Motor neuron (in vitro differentiated cells): ENCODE results near the gene AGBL3. TPM values are rescaled to one million over a fixed set of nuclear protein-coding genes. Genes with fewer than 3 reads are reported as not detected.

Experiments used
- ATAC-seq, 8 experiments: fragments of 200-7000 bp; cut with Tn5 transposase; replicated peaks in 6 of 8; 2 replicates each; pipeline ENCODE4 v1.8.0; 2021; ENCODE audit warnings: mild to moderate bottlenecking in 8 of 8, moderate library complexity in 8 of 8
- H3K27ac ChIP-seq, 2 donors: fragments of 250-450 bp; sonication (Bioruptor Pico); 2 replicates each; pipeline ENCODE4 v1.9.0; 2021; ENCODE audit warnings: antibody characterized with exemption in 2 of 2, mild to moderate bottlenecking in 2 of 2, moderate library complexity in 1 of 2
- H3K4me1 ChIP-seq, 2 donors: fragments of 250-450 bp; sonication (Bioruptor Pico); replicated peaks in 1 of 2; 2 replicates each; pipeline ENCODE4 v1.6.1; 2021; ENCODE audit warnings: antibody characterized with exemption in 2 of 2, mild to moderate bottlenecking in 2 of 2, moderate library complexity in 1 of 2
- H3K4me3 ChIP-seq, 5 donors: fragments of 250-450 bp; sonication (Bioruptor Pico); 2 replicates each; pipeline ENCODE4 v1.9.0; 2021; ENCODE audit warnings: antibody characterized with exemption in 5 of 5, mild to moderate bottlenecking in 5 of 5, moderate library complexity in 4 of 5
- WGBS, 10 experiments: fragments of 450-650 bp; shearing (Covaris generic); methylation state at CpG; one replicate each; pipeline ENCODE4 v1.0.0; 2022; 5-methylcytosine and 5-hydroxymethylcytosine counted together
- in situ Hi-C, 9 experiments: fragments of 400-800 bp; cut with MboI; loops; one replicate each; pipeline ENCODE4 v1.15.0; 2021; ENCODE audit warnings: low sequenced_read_pairs in 9 of 9, low pct_unique_long_range_greater_than_20kb in 2 of 9; ENCODE audit not compliant: unreplicated experiment in 9 of 9
- total RNA-seq, 8 experiments: library from RNA; unstranded; fragments of 300-600 nt; gene quantifications; 2 replicates each; pipeline versions ENCODE4 v1.2.3 to v1.2.4, GENCODE V29; 2022

Gene AGBL3
- total RNA-seq, 8 experiments from 2014 or later = 0.97 to 6.6 (median 2.0) TPM

- WGBS, 10 experiments = 3 to 97% (median 68%) methylated on average over 1 to 6 of the region's 6 CpGs
- peak in 3 of 8 experiments; percentile 45 to 55 (median 53) for ATAC-seq
- Histone ChIP-seq H3K27ac (no peak overlapping the region), H3K4me3 (no peak overlapping the region), H3K4me1 (no peaks in the 10 kb centered on the region)
- in situ Hi-C loops = no loop called here
Measured at GRCh38 chr7:135147341-135147898, 161.1 kb downstream of the AGBL3 start.

DNA sequence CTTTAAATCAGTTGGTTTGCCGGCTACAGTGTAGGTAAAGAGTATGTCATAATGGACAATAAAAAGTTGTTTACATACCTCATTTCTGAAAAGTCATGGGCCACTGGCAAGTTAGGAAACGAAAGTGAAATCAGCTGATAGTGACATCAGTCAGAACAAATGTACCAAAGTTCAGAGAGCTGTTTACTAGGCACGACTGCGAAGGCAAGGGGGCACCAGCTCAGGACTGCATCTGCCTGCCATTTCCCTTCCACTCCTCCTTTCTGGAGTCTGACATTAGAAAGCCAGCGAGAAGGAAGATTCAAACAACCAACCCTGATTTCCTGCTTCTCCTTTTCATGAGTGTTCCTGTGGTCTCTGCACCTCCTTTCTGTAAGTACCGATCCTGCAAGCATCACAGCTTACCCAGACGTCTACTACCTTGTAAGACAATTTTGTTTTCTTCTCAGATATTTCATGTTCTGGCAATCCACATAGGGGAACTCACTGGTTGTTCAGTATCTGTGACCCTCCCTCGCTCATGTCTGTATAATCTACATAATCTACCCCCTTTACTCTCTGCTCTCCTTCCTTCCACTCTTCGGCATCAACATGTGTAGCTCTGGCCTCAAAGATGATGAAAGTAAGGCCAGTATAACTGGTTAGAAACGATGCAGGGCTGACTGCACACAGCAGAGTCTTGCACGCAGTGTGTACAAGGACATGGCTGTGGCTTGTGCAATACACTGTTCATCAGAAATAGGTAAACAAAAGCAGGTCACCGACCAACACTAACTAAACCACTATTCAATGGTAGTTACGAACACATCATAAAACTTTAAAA, 161.8 kb downstream of the AGBL3 start, which contains the start of gene TMEM140:
Gene TMEM140 (plus strand): TSS at position 174 of the 823 bp plus-strand sequence. CDS start 16,370 bp downstream, outside the sequence.
- Histone ChIP-seq H3K27ac (no peak within 1 kb of the TSS), H3K4me3 (no peak within 1 kb of the TSS), H3K4me1 (no peaks in the 10 kb centered on the region)
- peak in 3 of 8 experiments; percentile 82 to 87 (median 84) for ATAC-seq
- in situ Hi-C loops = no loop called here
- 5 to 100% (median 90%) methylated on average over 3 to 12 of the region's 13 CpGs for WGBS, 10 experiments

DNA sequence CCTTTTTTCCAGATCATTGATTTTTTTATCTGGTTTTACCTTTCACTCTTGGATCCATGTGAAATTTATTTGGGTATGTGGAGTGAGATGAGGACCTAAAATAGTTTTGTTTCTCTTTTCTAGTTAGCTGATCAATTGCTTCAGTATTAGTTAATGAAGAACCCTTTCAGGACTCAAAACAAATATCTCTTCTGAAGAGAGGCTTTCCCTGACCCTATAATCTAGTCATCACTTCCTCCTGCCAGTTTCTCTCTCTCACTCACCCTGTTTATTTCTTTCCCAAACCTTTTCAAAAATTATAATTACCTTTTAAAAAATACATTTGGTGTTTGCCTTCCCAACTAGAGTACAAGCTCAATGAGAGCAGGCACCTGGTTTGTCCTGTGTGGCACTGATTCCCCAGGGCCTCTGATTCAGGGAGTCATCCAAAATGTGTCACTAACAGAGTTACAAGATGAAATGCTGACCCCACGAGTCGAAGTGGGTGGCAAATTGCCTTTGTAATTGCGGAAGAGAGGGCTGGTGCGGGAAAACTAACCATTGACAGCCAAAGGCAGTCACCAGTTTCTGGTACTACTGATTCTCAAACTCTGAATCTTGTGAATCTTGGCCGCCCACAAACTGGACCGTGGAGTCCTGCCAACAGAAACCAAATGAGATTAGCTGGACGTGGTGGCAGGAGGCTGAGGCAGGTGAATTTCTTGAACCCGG, 163.9 kb downstream of the AGBL3 start:
- no peak overlapping the region for H3K4me3 ChIP-seq
- no peak for ATAC-seq
- H3K27ac ChIP-seq = no peak overlapping the region
- WGBS, 10 experiments = 38 to 100% (median 68%) methylated on average over 2 to 8 of the region's 8 CpGs
- in situ Hi-C loops = loop anchor here in 2 of 9 experiments (25.0 kb wide), 2 partner anchors 163 to 188 kb away; partner anchors contain the start of gene AGBL3 (in 1 of the 2)
- H3K4me1 ChIP-seq = no peaks in the 10 kb centered on the region

DNA sequence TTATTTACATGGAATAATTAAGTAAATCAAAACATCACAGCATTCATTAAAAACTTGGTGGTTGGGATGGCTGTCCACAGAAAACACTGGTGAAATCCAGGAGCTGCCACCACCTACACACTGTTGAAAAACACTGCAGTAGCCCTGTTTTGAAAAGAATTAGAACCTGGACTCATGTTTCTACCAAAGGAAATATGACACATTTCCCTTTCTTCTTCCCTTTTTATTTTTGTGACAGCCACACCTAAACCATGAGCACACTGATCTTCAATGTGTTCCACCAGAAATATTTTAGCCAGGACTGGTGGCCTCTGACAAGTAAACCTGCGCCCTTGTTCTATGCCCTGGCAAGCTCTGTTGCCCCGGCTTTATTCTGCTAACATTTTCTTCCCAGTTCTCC, 164.8 kb downstream of the AGBL3 start:
- no peak for ATAC-seq
- in situ Hi-C loops = loop anchor here in 2 of 9 experiments (25.0 kb wide), 2 partner anchors 164 to 189 kb away; partner anchors contain the start of gene AGBL3 (in 1 of the 2)
- H3K4me3 ChIP-seq = no peak overlapping the region
- H3K4me1 ChIP-seq = no peaks in the 10 kb centered on the region
- no peak overlapping the region for H3K27ac ChIP-seq
- WGBS, 10 experiments = 46 to 100% (median 100%) methylated on average over 1 to 2 of the region's 2 CpGs; no CpG with 5 or more reads in 3 of the 10 experiments

DNA sequence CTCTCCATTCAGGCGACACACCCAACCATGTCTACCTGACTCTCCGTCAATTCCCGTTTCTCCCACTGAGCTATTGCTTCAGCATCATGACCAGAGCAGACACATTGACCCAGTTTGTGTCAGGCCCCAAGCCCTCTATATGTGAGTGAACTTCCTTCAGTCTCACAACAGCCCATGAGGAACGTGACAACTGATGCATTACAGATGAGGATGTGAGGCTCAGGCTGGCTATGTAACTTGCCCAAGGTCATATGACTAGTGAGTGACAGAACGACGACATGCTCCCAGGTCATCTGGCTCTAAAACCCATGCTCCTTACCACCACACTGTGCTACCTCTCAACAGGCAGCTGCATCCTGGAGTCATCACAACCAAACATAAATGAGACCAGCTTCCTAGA, 165.2 kb downstream of the AGBL3 start:
- no peak overlapping the region for H3K27ac ChIP-seq
- H3K4me1 ChIP-seq = no peaks in the 10 kb centered on the region
- no peak for ATAC-seq
- H3K4me3 ChIP-seq = no peak overlapping the region
- 19 to 83% (median 75%) methylated on average over 3 to 6 of the region's 6 CpGs; no CpG with 5 or more reads in 2 of the 10 experiments for WGBS, 10 experiments
- in situ Hi-C loops = loop anchor here in 2 of 9 experiments (25.0 kb wide), 2 partner anchors 164 to 189 kb away; partner anchors contain the start of gene AGBL3 (in 1 of the 2)

DNA sequence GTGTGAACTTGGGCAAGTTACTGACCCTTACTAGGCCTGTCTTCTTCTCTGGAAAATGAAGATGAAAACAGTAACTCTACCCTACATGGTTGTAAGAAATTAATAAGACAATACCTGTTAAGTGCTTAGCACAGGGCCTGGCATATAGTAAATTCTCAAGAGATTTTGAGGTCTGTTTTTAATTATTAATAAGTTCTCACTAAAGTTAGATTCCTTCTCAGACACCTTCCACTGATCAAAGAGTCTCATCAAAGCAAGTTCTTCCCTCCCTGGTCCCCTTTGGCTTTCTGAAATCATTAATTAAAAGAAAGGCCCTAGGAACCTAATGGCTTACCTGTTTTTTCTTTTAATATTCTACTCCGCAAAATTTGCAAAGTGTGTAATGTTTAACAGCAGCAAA, 166.1 kb downstream of the AGBL3 start:
- Histone ChIP-seq H3K4me3 (no peak overlapping the region), H3K4me1 (no peaks in the 10 kb centered on the region), H3K27ac (no peak overlapping the region)
- ATAC-seq = no peak
- 50 to 100% (median 88%) methylated on average over 1 of the region's 1 CpG; no CpG with 5 or more reads in 5 of the 10 experiments for WGBS, 10 experiments
- in situ Hi-C loops = loop anchor here in 2 of 9 experiments (25.0 kb wide), 2 partner anchors 165 to 190 kb away; partner anchors contain the start of gene AGBL3 (in 1 of the 2)

- no peak overlapping the region for H3K4me3 ChIP-seq
- in situ Hi-C loops = loop anchor here in 2 of 9 experiments (25.0 kb wide), 2 partner anchors 167 to 192 kb away; partner anchors contain the start of gene AGBL3 (in 1 of the 2)
- no peak overlapping the region for H3K27ac ChIP-seq
- no peak for ATAC-seq
- no peaks in the 10 kb centered on the region for H3K4me1 ChIP-seq
- WGBS, 10 experiments = 44 to 100% (median 100%) methylated on average over 1 of the region's 1 CpG; no CpG with 5 or more reads in 1 of the 10 experiments
Measured at GRCh38 chr7:135154734-135155133, 168.4 kb downstream of the AGBL3 start.

DNA sequence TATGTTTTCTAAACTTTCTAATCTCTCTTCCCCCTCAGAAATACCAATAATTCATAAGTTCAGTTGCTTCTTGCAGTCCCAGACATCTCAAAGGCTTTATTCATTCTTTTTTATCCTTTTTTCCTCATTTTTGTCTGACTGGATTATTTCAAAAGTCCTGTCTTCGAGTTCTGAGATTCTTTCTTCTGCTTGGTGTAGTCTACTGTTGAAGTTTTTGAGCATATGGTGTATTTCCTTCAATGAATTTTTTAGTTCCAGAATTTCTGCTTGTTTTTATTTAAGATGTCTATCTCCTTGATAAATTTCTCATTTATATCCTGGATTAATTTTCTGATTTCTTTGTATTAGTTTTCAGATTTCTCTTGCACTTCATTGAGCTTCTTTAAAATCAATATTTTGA, 170.0 kb downstream of the AGBL3 start:
- 38 to 100% (median 72%) methylated on average over 1 of the region's 1 CpG; no CpG with 5 or more reads in 1 of the 10 experiments for WGBS, 10 experiments
- no peak for ATAC-seq
- H3K4me3 ChIP-seq = no peak overlapping the region
- H3K27ac ChIP-seq = no peak overlapping the region
- H3K4me1 ChIP-seq = peaks cover 0 to 6% of the 10 kb centered on the region in 2 donors
- in situ Hi-C loops = loop anchor here in 2 of 9 experiments (25.0 kb wide), 2 partner anchors 169 to 194 kb away; partner anchors contain the start of gene AGBL3 (in 1 of the 2)

- no peak for ATAC-seq
- in situ Hi-C loops = loop anchor here in 2 of 9 experiments (25.0 kb wide), 2 partner anchors 171 to 196 kb away; partner anchors contain the start of gene AGBL3 (in 1 of the 2)
- Histone ChIP-seq H3K27ac (no peak overlapping the region), H3K4me3 (no peak overlapping the region), H3K4me1 (peaks cover 0 to 6% of the 10 kb centered on the region in 2 donors)
- WGBS, 10 experiments = 100% methylated on average over 1 of the region's 1 CpG; no CpG with 5 or more reads in 9 of the 10 experiments
Measured at GRCh38 chr7:135158141-135158655, 171.9 kb downstream of the AGBL3 start.

DNA sequence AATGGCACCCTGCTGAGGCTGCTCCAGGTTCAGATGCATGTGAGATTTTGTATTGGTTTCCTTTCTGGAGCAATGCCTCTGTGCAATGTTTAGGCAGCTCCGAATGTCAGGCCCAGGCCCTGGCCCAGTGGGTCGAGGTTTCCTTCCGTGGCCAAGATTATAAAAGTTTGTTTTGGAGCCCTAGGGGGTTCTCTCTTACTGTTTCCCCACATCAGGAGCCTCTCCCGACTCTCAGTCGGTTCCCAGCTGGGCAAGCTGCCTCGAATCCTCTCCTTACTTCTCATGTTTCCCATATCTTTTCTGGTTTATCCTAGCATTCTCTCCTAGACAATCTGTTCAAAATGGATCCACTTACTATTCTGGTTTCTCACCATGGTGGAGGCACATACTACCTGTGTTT, 172.6 kb downstream of the AGBL3 start:
- 80 to 100% (median 97%) methylated on average over 2 to 6 of the region's 6 CpGs; no CpG with 5 or more reads in 2 of the 10 experiments for WGBS, 10 experiments
- no peak for ATAC-seq
- in situ Hi-C loops = loop anchor here in 2 of 9 experiments (25.0 kb wide), 2 partner anchors 172 to 197 kb away; partner anchors contain the start of gene AGBL3 (in 1 of the 2)
- H3K4me3 ChIP-seq = no peak overlapping the region
- H3K27ac ChIP-seq = no peak overlapping the region
- peaks cover 0 to 6% of the 10 kb centered on the region in 2 donors for H3K4me1 ChIP-seq

DNA sequence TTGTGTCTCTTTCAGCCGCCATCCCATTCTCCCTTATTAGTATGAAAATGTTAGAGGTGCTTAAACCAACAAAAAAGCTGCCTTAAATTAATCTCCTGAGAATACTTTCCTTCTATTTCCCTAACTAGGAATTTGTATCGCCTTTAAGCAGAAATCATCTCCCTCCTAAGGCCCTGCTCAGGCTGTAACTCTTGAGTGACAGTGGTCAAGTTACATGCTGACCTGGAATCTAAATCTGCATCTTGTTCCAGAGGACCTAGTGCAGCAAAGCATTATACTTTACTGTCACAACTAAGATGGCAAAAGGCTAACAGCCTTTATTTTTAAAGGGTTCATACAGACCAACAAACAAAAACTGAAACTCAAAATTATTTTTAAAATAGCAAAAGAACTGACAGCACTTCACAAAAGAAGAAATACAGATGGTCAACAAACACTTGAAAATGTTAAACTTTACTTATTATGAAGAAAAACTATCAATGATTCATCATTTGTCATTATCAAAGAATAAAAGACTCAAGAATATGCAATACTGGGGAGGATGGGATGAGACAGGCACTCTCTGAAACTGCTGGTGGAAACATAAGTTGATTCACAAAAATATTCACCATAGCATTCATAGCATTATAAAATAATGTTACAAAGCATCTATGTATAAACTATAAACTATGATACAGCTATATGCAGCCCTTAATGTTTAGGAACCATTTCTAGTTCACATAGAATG, 173.2 kb downstream of the AGBL3 start:
- Histone ChIP-seq H3K27ac (no peak overlapping the region), H3K4me3 (no peak overlapping the region), H3K4me1 (peaks cover 0 to 6% of the 10 kb centered on the region in 2 donors)
- 84 to 100% (median 100%) methylated on average over 1 to 2 of the region's 2 CpGs for WGBS, 10 experiments
- peak in 2 of 8 experiments; percentile 24 to 34 for ATAC-seq
- in situ Hi-C loops = loop anchor here in 2 of 9 experiments (25.0 kb wide), 2 partner anchors 172 to 197 kb away; partner anchors contain the start of gene AGBL3 (in 1 of the 2)
